NCI-H1694 treated with DMSO at 0.1 percent for 48 hours (cell line): Measurements from ENCODE around the gene ANKS1B.

ENCODE experiments used
- DNase-seq: peaks from one replicate; lab custom pipeline; 2025; lab: John Stamatoyannopoulos, UW

ANKS1B gene

GRCh38 chr12:98735821-98736220 is 1248.9 kb downstream of the ANKS1B start:
- DNase-seq, result no peak

- no peak for DNase-seq
These were observed 1250.9 kb downstream of the ANKS1B start for GRCh38 chr12:98733667-98734350.

GRCh38 chr12:98730412-98730811 is 1254.3 kb downstream of the ANKS1B start:
- no peak for DNase-seq

GRCh38 chr12:98727196-98727595 is 1257.5 kb downstream of the ANKS1B start:
- DNase-seq, result no peak

- peak; percentile 33 for DNase-seq
These were observed 1259.1 kb downstream of the ANKS1B start for GRCh38 chr12:98725476-98726247.

- DNase-seq, result no peak
These were observed 1260.2 kb downstream of the ANKS1B start for GRCh38 chr12:98724384-98725155.

DNA sequence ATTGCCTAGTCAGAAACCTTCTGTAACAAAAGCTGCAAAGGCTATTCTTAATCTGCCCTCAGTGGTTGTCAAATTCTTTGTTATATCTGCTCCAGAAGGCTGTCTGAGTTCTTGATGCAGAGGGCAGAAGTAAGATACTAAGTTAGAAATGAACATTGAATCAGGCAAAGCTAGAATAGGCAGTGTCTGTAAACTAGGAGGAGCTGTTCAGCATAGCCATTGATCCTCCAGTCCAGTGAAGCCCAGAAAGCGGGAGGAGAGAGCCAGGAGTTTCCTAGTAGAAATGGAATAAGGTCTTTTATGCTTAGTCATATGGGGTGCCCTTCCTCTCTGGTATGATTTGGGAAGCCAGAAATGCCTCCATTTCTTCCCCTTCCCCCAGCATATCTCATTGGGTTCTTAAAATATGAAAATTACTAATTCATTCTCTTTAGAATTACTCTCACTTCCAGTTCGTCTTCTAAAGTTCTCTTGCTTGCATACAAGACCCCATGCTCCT is 1263.5 kb downstream of the ANKS1B start:
- DNase-seq, result no peak

- no peak for DNase-seq
These were observed 1264.9 kb downstream of the ANKS1B start for GRCh38 chr12:98719515-98720504.

GRCh38 chr12:98714426-98714825 is 1270.3 kb downstream of the ANKS1B start:
- no peak for DNase-seq

GRCh38 chr12:98709022-98709421 is 1275.7 kb downstream of the ANKS1B start:
- DNase-seq, result no peak

GRCh38 chr12:98701166-98701565 is 1283.6 kb downstream of the ANKS1B start:
- DNase-seq, result no peak

DNA sequence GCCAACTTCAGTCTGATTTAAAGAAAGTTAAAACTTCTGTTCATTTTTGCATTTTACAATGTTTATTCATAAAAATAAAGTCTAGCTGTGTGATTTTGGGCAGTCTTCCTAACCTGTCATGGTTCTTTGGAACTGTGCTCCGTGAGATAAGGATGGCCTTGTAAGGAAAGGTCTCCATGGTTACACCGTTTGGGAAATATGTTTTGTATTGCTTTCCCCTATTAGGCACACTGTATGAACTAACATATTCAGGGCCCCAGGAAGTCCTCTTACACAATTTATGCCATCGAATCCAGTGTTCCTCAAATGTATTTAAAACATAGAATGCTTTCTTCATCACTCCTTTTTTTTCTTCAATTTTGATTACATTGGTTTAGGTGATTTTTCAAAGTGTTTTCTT is 1285.2 kb downstream of the ANKS1B start:
- no peak for DNase-seq

GRCh38 chr12:98698603-98699463 is 1285.9 kb downstream of the ANKS1B start:
- DNase-seq, result peak; percentile 20

- DNase-seq, result no peak
These were observed 1287.5 kb downstream of the ANKS1B start for GRCh38 chr12:98697209-98697608.

- DNase-seq, result no peak
These were observed 1288.6 kb downstream of the ANKS1B start for GRCh38 chr12:98696036-98696646.

- no peak for DNase-seq
These were observed 1293.4 kb downstream of the ANKS1B start for GRCh38 chr12:98691351-98691750.

- no peak for DNase-seq
These were observed 1298.1 kb downstream of the ANKS1B start for GRCh38 chr12:98686603-98687002.
